Measurements from ENCODE around the gene OBP2A.

DNA sequence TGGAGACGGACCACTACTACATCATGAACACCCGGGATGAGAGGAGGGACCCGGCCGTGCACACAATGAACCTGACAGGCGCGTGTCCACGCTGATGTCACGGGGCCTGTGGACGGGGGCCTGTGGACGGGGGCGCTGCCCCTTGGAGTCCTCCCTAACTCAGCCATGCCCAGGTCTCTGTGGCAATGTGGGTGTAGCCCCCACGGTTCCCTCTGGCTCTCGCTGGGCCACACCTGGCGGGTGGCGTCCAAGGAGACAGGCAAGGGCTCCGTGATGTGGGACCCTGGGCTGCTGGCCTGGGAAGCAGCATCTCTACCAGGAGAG, 37.7 kb downstream of the OBP2A start:
- TF ChIP-seq, protein P1, sequence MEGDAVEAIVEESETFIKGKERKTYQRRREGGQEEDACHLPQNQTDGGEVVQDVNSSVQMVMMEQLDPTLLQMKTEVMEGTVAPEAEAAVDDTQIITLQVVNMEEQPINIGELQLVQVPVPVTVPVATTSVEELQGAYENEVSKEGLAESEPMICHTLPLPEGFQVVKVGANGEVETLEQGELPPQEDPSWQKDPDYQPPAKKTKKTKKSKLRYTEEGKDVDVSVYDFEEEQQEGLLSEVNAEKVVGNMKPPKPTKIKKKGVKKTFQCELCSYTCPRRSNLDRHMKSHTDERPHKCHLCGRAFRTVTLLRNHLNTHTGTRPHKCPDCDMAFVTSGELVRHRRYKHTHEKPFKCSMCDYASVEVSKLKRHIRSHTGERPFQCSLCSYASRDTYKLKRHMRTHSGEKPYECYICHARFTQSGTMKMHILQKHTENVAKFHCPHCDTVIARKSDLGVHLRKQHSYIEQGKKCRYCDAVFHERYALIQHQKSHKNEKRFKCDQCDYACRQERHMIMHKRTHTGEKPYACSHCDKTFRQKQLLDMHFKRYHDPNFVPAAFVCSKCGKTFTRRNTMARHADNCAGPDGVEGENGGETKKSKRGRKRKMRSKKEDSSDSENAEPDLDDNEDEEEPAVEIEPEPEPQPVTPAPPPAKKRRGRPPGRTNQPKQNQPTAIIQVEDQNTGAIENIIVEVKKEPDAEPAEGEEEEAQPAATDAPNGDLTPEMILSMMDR (IDR thresholded peaks at IDR 0.05; ENCODE audit: low read depth, low read length), result no peak
- TF ChIP-seq EZH2phosphoT487 (IDR thresholded peaks at IDR 0.05; ENCODE audit: low read depth), result no peak

All from OCI-LY3 (cell line).